Measurements from ENCODE around the gene DCAF15.

DCAF15 gene

GRCh38 chr19:13996928-13997630 is 44.8 kb downstream of the DCAF15 start:
- peaks cover 6% of the 10 kb centered on the region for H3K9me3 Mint-ChIP-seq
- H3K27me3 Mint-ChIP-seq (ENCODE audit: low read depth), result no peaks in the 10 kb centered on the region
- no peak overlapping the region for H3K4me3 Mint-ChIP-seq
- peaks cover 13% of the 10 kb centered on the region for H3K36me3 Mint-ChIP-seq (ENCODE audit: low read depth)
- no peak overlapping the region for H3K27ac Mint-ChIP-seq
- H3K4me1 Mint-ChIP-seq (ENCODE audit: low read depth), result peaks cover 10% of the 10 kb centered on the region

- H3K27ac Mint-ChIP-seq, result no peak overlapping the region
- H3K4me3 Mint-ChIP-seq, result no peak overlapping the region
- H3K36me3 Mint-ChIP-seq (ENCODE audit: low read depth), result peaks cover 11% of the 10 kb centered on the region
- H3K9me3 Mint-ChIP-seq, result peaks cover 6% of the 10 kb centered on the region
- H3K4me1 Mint-ChIP-seq (ENCODE audit: low read depth), result peaks cover 15% of the 10 kb centered on the region
- no peaks in the 10 kb centered on the region for H3K27me3 Mint-ChIP-seq (ENCODE audit: low read depth)
These were observed 45.3 kb downstream of the DCAF15 start for GRCh38 chr19:13997631-13997962.

GRCh38 chr19:13998426-13998825 is 46.1 kb downstream of the DCAF15 start:
- Mint-ChIP-seq H3K27me3 (ENCODE audit: low read depth) (no peaks in the 10 kb centered on the region), H3K36me3 (ENCODE audit: low read depth) (peaks cover 11% of the 10 kb centered on the region), H3K27ac (no peak overlapping the region), H3K9me3 (peaks cover 6% of the 10 kb centered on the region), H3K4me3 (no peak overlapping the region), H3K4me1 (ENCODE audit: low read depth) (peaks cover 23% of the 10 kb centered on the region)

GRCh38 chr19:13999085-13999484 is 46.8 kb downstream of the DCAF15 start:
- Mint-ChIP-seq H3K27ac (no peak overlapping the region), H3K9me3 (peaks cover 6% of the 10 kb centered on the region), H3K36me3 (ENCODE audit: low read depth) (peaks cover 11% of the 10 kb centered on the region), H3K27me3 (ENCODE audit: low read depth) (no peaks in the 10 kb centered on the region), H3K4me1 (ENCODE audit: low read depth) (peaks cover 26% of the 10 kb centered on the region), H3K4me3 (no peak overlapping the region)

GRCh38 chr19:14000691-14001375 is 48.5 kb downstream of the DCAF15 start:
- H3K27ac Mint-ChIP-seq, result peak overlapping the region; percentile 94
- no peak overlapping the region for H3K4me3 Mint-ChIP-seq
- peaks cover 37% of the 10 kb centered on the region for H3K4me1 Mint-ChIP-seq (ENCODE audit: low read depth)
- peaks cover 6% of the 10 kb centered on the region for H3K9me3 Mint-ChIP-seq
- H3K27me3 Mint-ChIP-seq (ENCODE audit: low read depth), result no peaks in the 10 kb centered on the region
- H3K36me3 Mint-ChIP-seq (ENCODE audit: low read depth), result peaks cover 11% of the 10 kb centered on the region

- peaks cover 11% of the 10 kb centered on the region for H3K36me3 Mint-ChIP-seq (ENCODE audit: low read depth)
- peaks cover 6% of the 10 kb centered on the region for H3K9me3 Mint-ChIP-seq
- H3K4me3 Mint-ChIP-seq, result peak overlapping the region; percentile 38
- peak overlapping the region; percentile 94 for H3K27ac Mint-ChIP-seq
- H3K4me1 Mint-ChIP-seq (ENCODE audit: low read depth), result peaks cover 43% of the 10 kb centered on the region
- no peaks in the 10 kb centered on the region for H3K27me3 Mint-ChIP-seq (ENCODE audit: low read depth)
These were observed 50.4 kb downstream of the DCAF15 start for GRCh38 chr19:14002571-14003250.

GRCh38 chr19:14003251-14004055 is 51.1 kb downstream of the DCAF15 start:
- Mint-ChIP-seq H3K27ac (peak overlapping the region; percentile 94), H3K27me3 (ENCODE audit: low read depth) (no peaks in the 10 kb centered on the region), H3K4me3 (peak overlapping the region; percentile 38), H3K4me1 (ENCODE audit: low read depth) (peaks cover 43% of the 10 kb centered on the region), H3K9me3 (peaks cover 6% of the 10 kb centered on the region), H3K36me3 (ENCODE audit: low read depth) (peaks cover 11% of the 10 kb centered on the region)

- no peaks in the 10 kb centered on the region for H3K27me3 Mint-ChIP-seq (ENCODE audit: low read depth)
- H3K4me3 Mint-ChIP-seq, result peak overlapping the region; percentile 78
- H3K4me1 Mint-ChIP-seq (ENCODE audit: low read depth), result peaks cover 43% of the 10 kb centered on the region
- H3K27ac Mint-ChIP-seq, result peak overlapping the region; percentile 89
- H3K9me3 Mint-ChIP-seq, result no peaks in the 10 kb centered on the region
- H3K36me3 Mint-ChIP-seq (ENCODE audit: low read depth), result peaks cover 7% of the 10 kb centered on the region
These were observed 52.5 kb downstream of the DCAF15 start for GRCh38 chr19:14004619-14005348.

GRCh38 chr19:14005349-14006084 is 53.2 kb downstream of the DCAF15 start:
- Mint-ChIP-seq H3K4me1 (ENCODE audit: low read depth) (peaks cover 41% of the 10 kb centered on the region), H3K27ac (peak overlapping the region; percentile 89), H3K4me3 (peak overlapping the region; percentile 97)

GRCh38 chr19:14006085-14006765 is 53.9 kb downstream of the DCAF15 start, which contains the start of gene RFX1:
Gene RFX1 (minus strand): TSS chr19:14006320. CDS start chr19:13993843, 12,477 bp downstream.
- Mint-ChIP-seq H3K36me3 (ENCODE audit: low read depth) (no peaks in the 10 kb centered on the region), H3K27me3 (ENCODE audit: low read depth) (no peaks in the 10 kb centered on the region), H3K27ac (peak within 1 kb of the TSS; percentile 100), H3K9me3 (no peaks in the 10 kb centered on the region), H3K4me3 (peak within 1 kb of the TSS; percentile 97), H3K4me1 (ENCODE audit: low read depth) (peaks cover 35% of the 10 kb centered on the region)

More at GRCh38 chr19:14005349-14006084, 53.2 kb downstream of the DCAF15 start:
- Mint-ChIP-seq H3K9me3 (no peaks in the 10 kb centered on the region), H3K27me3 (ENCODE audit: low read depth) (no peaks in the 10 kb centered on the region), H3K36me3 (ENCODE audit: low read depth) (peaks cover 3% of the 10 kb centered on the region)

GRCh38 chr19:14006766-14007562 is 54.7 kb downstream of the DCAF15 start:
- H3K27ac Mint-ChIP-seq, result peak overlapping the region; percentile 100
- no peaks in the 10 kb centered on the region for H3K36me3 Mint-ChIP-seq (ENCODE audit: low read depth)
- H3K4me1 Mint-ChIP-seq (ENCODE audit: low read depth), result peaks cover 33% of the 10 kb centered on the region
- no peaks in the 10 kb centered on the region for H3K9me3 Mint-ChIP-seq
- H3K27me3 Mint-ChIP-seq (ENCODE audit: low read depth), result no peaks in the 10 kb centered on the region
- H3K4me3 Mint-ChIP-seq, result peak overlapping the region; percentile 97

All from T-helper 1 cell treated with Interleukin-12 subunit alpha and Interleukin-12 subunit beta and Interleukin-4 antibody, amounts not matched to agents 30 μg/mL and 1 μg/mL, for 36 hours (primary cell).